Ovary (tissue), 9 donors: ENCODE measurements around the gene SOCS3. TPM values are rescaled to one million over a fixed set of nuclear protein-coding genes. Genes with fewer than 3 reads are reported as not detected.

Experiments
- DNase-seq, 5 donors: peaks; one replicate each; pipeline ENCODE4 v3.0.0-alpha.2; 2019 to 2020
- H3K27ac ChIP-seq, 2 donors: fragments of 200-600 bp; one replicate each; pipeline versions ENCODE4 v1.5.1 to v1.8.0; 2019 to 2022
- H3K27me3 ChIP-seq: fragments of 200-600 bp; one replicate; pipeline ENCODE4 v1.8.0; 2022
- H3K36me3 ChIP-seq: fragments of 200-600 bp; sonication (generic); one replicate; pipeline ENCODE4 v1.5.1; 2019
- H3K4me1 ChIP-seq: one replicate; pipeline ENCODE4 v1.8.1; 2013; ENCODE audit warnings: mild to moderate bottlenecking, moderate library complexity; ENCODE audit not compliant: insufficient read depth
- H3K4me3 ChIP-seq: fragments of 200-600 bp; sonication (generic); one replicate; pipeline ENCODE4 v1.5.1; 2017
- H3K9me3 ChIP-seq, 2 donors: fragments of 200-600 bp in 1 of 2; sonication (generic) in 1 of 2; one replicate each; pipeline versions ENCODE4 v1.5.1 to v1.8.1; 2013 to 2019; ENCODE audit warnings: mild to moderate bottlenecking in 1 of 2, moderate library complexity in 1 of 2
- EP300 ChIP-seq: sonication (generic); formaldehyde crosslinking; IDR thresholded peaks from one replicate; pipeline ENCODE4 v1.6.1; 2017; ENCODE audit warnings: antibody characterized with exemption
- POLR2A ChIP-seq: fragments of 450-650 bp; IDR thresholded peaks from one replicate; pipeline ENCODE4 v1.6.1; 2017; ENCODE audit warnings: antibody characterized with exemption, mild to moderate bottlenecking, moderate library complexity
- WGBS, 3 donors: extraction: QIAGEN DNeasy Blood & Tissue Kit in 1 of 3; methylation state at CpG; one replicate each; pipeline versions ENCODE4 v1.1.5 to v1.1.7; 2013 to 2017; 5-methylcytosine and 5-hydroxymethylcytosine counted together
- intact Hi-C, 4 donors: fragments of 100-400 bp; cut with DNase I; formaldehyde crosslinking; loops; one replicate each; pipeline versions ENCODE4 v1.11.0 to v1.15.1; 2022 to 2023
- polyA plus RNA-seq, 2 donors: library from polyadenylated mRNA; stranded (reverse); fragments of 200-250 nt in 1 of 2; fragments of 350-450 nt in 1 of 2; fragmentation: Illumina TruSeq in 1 of 2; extraction: RNeasy Lipid Tissue Mini Kit (QIAGEN cat#74804) in 1 of 2; gene quantifications; one replicate each; pipeline ENCODE4 v1.2.3, GENCODE V29; 2013 to 2014
- total RNA-seq, 7 donors: library from RNA; depleted of rRNA in 2 of 7; stranded (reverse); fragments of >200 nt in 2 of 7; fragmentation: NEBNext Ultra II Directional in 3 of 7; extraction: Animal tissue kit (Norgen Biotek cat#: 25700) in 3 of 7; gene quantifications; one replicate each; pipeline versions ENCODE4 v1.1.0 to v1.2.4, GENCODE V29; 2016 to 2023
- TF ChIP-seq, protein P1 (sequence below), 3 donors: fragments of 450-650 bp in 2 of 3; fragments of 200-600 bp in 1 of 3; IDR thresholded peaks; one replicate each; pipeline versions ENCODE4 v1.5.1 to v1.8.0; 2016 to 2022; ENCODE audit warnings: antibody characterized with exemption in 3 of 3, mild to moderate bottlenecking in 1 of 3
- donor health status: DM: no; HTN: no; CAD: no; lungs with moderate emphysema.
- donor health status: DM: no; HTN: no; CAD: no.
- donor health status: Bipolar disorder and iron deficiency.
- donor health status: DM: yes; HTN: yes; CAD: no.
- donor health status: DM: no; HTN: no; CAD: no.
- donor health status: DM: yes; HTN: yes; CAD: no.

Gene SOCS3
- total and polyA plus RNA-seq, 9 donors = 14.4 to 284 (median 56.5) TPM

DNA sequence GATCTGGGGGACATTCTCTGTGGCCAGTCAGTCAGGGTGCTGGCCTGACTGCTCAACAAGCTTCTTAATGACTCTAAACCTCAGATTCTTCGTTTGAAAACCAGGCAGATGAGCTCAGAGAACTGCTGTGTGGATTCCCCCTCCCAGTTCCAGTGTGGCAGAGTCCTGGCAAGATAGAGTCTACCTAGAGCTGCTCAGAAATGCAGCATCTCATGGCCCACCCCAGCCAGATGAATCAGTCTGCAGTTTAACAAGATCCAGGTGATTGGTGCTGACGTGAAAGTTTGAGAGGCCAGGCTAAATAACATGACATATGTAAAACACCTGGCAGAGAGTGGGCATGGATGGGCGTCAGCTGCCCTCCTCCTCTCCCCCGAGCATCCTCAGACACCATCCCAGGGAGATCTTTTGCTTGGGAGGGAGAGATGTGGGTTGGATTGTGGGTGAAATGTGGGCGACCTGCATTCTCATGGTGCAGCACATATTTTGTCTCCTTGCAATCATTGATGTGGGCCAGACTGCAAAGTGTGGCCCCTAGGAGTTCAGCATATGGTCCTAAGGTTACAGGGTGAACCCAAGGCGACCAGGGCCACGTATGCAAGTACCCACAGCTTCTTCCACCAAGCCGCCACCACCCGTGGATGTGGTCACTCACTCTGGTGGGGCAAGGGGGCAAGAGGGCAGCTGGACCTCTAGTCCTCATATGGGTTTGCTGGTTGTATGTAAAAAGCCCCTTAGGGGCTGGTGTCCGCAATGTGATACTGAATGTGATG is 19.5 kb downstream of the SOCS3 start:
- peaks cover 8% of the 10 kb centered on the region for H3K4me1 ChIP-seq
- H3K27ac ChIP-seq = no peak overlapping the region
- no peaks in the 10 kb centered on the region for H3K27me3 ChIP-seq
- H3K4me3 ChIP-seq = no peak overlapping the region
- TF ChIP-seq POLR2A (no peak), EP300 (no peak)
- TF ChIP-seq, protein P1, sequence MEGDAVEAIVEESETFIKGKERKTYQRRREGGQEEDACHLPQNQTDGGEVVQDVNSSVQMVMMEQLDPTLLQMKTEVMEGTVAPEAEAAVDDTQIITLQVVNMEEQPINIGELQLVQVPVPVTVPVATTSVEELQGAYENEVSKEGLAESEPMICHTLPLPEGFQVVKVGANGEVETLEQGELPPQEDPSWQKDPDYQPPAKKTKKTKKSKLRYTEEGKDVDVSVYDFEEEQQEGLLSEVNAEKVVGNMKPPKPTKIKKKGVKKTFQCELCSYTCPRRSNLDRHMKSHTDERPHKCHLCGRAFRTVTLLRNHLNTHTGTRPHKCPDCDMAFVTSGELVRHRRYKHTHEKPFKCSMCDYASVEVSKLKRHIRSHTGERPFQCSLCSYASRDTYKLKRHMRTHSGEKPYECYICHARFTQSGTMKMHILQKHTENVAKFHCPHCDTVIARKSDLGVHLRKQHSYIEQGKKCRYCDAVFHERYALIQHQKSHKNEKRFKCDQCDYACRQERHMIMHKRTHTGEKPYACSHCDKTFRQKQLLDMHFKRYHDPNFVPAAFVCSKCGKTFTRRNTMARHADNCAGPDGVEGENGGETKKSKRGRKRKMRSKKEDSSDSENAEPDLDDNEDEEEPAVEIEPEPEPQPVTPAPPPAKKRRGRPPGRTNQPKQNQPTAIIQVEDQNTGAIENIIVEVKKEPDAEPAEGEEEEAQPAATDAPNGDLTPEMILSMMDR (IDR thresholded peaks at IDR 0.05) = no peak
- intact Hi-C loops = loop anchor here in 1 of 4 donors (2.0 kb wide), 1 partner anchor 16 kb away; no protein-coding TSS in a partner anchor
- H3K36me3 ChIP-seq = no peaks in the 10 kb centered on the region
- DNase-seq = no peak
- WGBS, 3 donors = 82 to 83% (median 83%) methylated on average over 10 of the region's 10 CpGs
- H3K9me3 ChIP-seq = no peaks in the 10 kb centered on the region

- Histone ChIP-seq H3K4me1 (peaks cover 8% of the 10 kb centered on the region), H3K9me3 (no peaks in the 10 kb centered on the region), H3K27ac (no peak overlapping the region), H3K4me3 (no peak overlapping the region), H3K27me3 (no peaks in the 10 kb centered on the region), H3K36me3 (no peaks in the 10 kb centered on the region)
- TF ChIP-seq, protein P1 (IDR thresholded peaks at IDR 0.05) = no peak
- TF ChIP-seq EP300 = no peak
- intact Hi-C loops = no loop called here
- WGBS, 3 donors = 72 to 74% (median 74%) methylated on average over 11 of the region's 11 CpGs
- DNase-seq = no peak
These were observed 21.2 kb downstream of the SOCS3 start for GRCh38 chr17:78338486-78339259.

GRCh38 chr17:78337244-78338109 is 22.4 kb downstream of the SOCS3 start:
- Histone ChIP-seq H3K9me3 (no peaks in the 10 kb centered on the region), H3K27ac (no peak overlapping the region), H3K4me1 (no peaks in the 10 kb centered on the region), H3K36me3 (no peaks in the 10 kb centered on the region), H3K27me3 (no peaks in the 10 kb centered on the region), H3K4me3 (no peak overlapping the region)
- WGBS, 3 donors = 85 to 92% (median 88%) methylated on average over 19 of the region's 19 CpGs
- DNase-seq = no peak
- TF ChIP-seq POLR2A = no peak
- TF ChIP-seq, protein P1 (IDR thresholded peaks at IDR 0.05) = no peak
- TF ChIP-seq EP300 = no peak
- intact Hi-C loops = no loop called here

DNA sequence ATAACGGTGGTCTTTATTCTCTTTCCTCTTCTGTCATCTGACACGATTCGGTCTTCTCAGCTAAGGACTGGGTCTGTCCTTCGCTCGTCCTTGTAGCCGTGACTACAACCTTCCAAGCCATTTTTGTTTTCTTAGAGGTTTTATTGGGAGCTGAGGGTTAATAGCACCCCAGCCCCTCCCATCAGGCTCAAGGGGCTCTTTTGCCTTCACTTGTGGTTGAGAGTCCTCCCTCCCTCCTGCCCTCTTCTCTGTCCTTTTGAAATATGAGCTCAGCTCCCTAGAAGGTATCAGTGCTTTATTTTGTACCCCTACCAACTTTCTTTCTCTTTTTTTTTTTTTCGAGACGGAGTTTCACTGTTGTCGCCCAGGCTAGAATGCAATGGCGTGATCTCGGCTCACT is 24.7 kb downstream of the SOCS3 start:
- H3K27ac ChIP-seq = no peak overlapping the region
- intact Hi-C loops = no loop called here
- TF ChIP-seq EP300 = no peak
- no peak for TF ChIP-seq POLR2A
- no peak overlapping the region for H3K4me3 ChIP-seq
- 83 to 88% (median 83%) methylated on average over 11 of the region's 11 CpGs for WGBS, 3 donors
- H3K4me1 ChIP-seq = no peaks in the 10 kb centered on the region
- no peaks in the 10 kb centered on the region for H3K36me3 ChIP-seq
- no peak for DNase-seq
- H3K9me3 ChIP-seq = no peaks in the 10 kb centered on the region
- H3K27me3 ChIP-seq = no peaks in the 10 kb centered on the region
